GM10847 (cell line): ENCODE data around the gene TMEM87B.

ENCODE experiments used
- POLR2A ChIP-seq: IDR thresholded peaks from 2 replicates; pipeline ENCODE4 v1.6.1; 2011; ENCODE audit not compliant: insufficient read length; ENCODE audit errors: extremely low read depth

Gene TMEM87B

GRCh38 chr2:112053917-112054846 lies 887 bp upstream of the TMEM87B start:
- TF ChIP-seq POLR2A = no peak

- no peak for TF ChIP-seq POLR2A
Measured at GRCh38 chr2:112055730-112056625, 909 bp downstream of the TMEM87B start.

GRCh38 chr2:112056626-112056987 lies 1.5 kb downstream of the TMEM87B start:
- no peak for TF ChIP-seq POLR2A

DNA sequence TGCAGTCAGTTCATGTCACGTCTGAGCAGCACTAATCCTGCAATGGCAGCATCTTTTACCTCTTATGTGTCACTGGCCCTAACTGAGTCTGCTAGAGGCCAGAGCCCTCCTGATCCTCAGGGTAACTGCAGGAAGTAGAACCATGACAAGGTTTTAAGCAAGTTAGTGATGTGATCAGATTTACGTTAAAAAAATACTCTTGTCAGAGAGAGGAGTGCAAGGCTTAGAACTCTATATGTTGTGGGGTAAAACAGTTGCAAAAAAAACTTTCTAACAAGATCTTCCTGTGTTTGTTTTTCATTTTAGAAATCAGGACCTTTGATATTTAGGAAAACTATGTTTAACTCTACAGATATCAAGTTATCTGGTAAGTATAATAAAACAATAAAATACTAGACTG lies 4.6 kb downstream of the TMEM87B start:
- TF ChIP-seq POLR2A = no peak

DNA sequence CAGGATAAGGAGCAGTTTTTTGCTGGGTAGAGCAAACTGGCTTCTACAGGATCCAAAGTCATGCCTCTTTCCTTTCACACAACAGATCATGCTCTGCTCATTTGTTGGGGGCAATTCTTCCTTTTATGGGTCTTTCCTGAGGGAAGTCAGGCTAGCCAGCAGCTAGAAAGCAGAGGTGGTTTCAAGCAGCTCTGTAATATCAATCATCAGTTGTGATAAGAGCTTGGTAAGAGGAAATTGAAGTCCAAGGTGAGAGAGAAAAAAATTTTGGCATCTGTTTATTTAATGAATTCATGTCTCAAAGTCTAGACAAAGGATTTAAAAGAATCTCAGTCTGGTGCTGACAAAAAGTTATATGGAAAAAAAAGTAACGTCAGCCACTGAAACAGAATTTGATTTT lies 6.2 kb downstream of the TMEM87B start:
- no peak for TF ChIP-seq POLR2A

DNA sequence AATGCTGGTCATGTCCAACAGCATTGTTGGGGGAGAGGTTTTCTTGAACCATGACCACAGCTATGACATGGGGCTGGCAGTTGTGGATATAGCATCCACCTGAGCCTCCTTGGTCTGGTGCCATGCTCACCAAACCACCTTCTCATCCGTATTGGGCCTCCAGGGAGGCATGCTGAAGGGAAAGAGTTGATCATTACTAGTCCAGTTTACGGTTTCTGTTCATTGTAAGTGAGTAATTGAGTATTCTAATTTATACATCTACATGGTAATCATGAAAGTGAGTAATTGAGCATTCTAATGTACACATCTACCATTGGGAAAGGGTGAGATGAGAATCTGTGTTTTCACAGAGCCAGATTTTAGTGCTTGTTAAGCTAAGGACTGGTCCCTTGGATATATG lies 6.8 kb downstream of the TMEM87B start:
- no peak for TF ChIP-seq POLR2A

DNA sequence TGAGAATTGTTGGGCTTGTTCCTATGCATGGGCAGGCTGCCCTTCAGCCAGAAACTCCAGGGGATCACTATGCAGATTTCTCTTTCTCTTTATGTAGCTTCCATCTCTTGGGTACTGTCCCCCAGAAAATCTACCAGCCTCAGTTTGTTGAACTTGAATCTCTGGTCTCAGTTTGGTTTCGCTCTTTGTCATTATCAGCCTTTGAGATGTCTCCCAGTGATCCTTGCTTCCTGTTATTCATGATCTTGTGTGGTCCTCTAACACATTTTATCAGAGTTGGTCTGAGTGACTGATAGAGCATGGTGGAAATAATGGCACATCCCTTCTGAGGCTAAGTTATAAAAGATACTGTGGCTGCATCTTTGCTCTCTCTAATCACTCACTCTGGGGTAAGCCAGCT lies 7.8 kb downstream of the TMEM87B start:
- TF ChIP-seq POLR2A = no peak

DNA sequence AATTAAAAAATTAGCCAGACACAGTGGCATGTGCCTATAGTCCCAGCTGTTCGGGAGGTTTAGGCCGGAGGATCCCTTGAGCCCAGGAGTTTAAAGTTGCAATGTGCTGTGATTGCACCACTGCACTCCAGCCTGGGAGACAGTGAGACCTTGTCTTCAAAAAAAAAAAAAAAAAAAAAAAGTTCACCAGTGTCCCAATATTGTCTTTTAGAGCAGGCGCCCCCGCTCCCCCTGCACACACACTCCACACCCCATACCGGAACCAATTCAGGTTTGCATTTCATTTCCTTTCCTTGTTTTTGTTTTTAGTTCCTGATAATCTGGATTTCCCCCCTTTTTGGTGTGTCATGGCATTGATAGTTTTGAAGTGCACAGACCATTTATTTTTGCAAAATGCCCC lies 10.4 kb downstream of the TMEM87B start:
- TF ChIP-seq POLR2A = no peak

DNA sequence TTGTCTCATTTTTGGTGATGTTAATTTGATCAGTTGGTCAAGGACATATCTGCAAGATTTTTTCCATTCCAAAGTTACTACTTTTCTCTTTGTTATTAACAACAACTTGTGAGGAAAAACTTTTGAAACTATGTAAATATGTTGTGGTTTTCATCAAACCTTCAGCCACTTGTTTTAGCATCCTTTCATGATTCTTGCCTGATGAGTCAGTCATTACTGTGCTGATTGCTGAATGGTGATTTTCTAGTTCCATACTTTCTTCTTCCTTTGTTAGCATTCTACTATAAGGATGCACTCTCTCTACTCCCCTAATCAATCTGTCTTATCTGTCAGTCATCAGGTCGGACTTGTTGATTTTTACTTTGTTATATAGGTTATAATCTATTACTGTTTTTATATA lies 10.9 kb downstream of the TMEM87B start:
- no peak for TF ChIP-seq POLR2A

- no peak for TF ChIP-seq POLR2A
Measured at GRCh38 chr2:112073875-112074274, 18.8 kb downstream of the TMEM87B start.

DNA sequence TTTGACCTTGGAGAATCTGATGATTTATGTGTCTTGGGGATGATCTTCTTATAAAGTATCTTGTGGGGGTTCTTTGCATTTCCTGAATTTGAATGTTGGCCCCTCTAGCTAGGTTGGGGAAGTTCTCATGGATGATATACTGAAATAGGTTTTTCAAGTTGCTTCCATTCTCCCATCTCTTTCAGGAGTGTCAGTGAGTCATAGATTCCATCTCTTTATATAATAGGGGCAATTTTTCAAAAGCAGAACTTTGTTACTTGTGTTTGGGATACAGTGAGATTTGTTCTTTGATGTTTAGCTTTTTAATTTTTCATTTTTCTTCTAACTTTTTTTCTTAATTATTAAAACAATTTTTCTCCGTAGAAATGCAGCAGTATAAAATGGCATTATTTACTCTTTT lies 19.4 kb downstream of the TMEM87B start:
- TF ChIP-seq POLR2A = no peak

- TF ChIP-seq POLR2A = no peak
Measured at GRCh38 chr2:112075490-112076260, 20.6 kb downstream of the TMEM87B start.

DNA sequence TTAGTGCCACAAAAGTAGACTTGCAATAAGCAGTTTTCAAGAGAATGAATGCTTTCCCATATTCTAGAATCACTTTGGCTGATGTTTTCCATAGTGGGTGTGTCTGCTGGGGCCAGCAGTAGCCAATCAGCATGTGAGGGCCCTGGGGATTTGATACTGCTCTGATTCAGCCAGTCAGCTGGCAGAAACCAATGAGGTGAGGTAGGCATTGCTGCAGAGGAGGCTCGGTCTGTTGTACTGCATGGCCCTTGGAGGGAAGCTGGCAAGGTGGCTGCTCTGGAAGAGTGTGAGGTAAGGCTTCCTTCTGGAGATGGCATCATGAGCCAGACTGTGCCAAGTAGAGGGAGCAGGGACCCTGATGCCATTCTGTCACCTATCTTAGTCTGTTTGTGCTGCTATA lies 22.7 kb downstream of the TMEM87B start:
- TF ChIP-seq POLR2A = no peak

GRCh38 chr2:112081262-112081661 lies 26.2 kb downstream of the TMEM87B start:
- TF ChIP-seq POLR2A = no peak

GRCh38 chr2:112084689-112085374 lies 29.8 kb downstream of the TMEM87B start:
- TF ChIP-seq POLR2A = no peak
